BLaER1 treated with 17β-estradiol and CSF1 and Interleukin-3, amounts not matched to agents 10 nM and 100 nM (cell line): Measurements from ENCODE around the gene MECP2.

ENCODE experiments used
- H3K27ac ChIP-seq, 11 experiments: shearing (Covaris generic); formaldehyde crosslinking; 2 replicates each; pipeline ENCODE4 v1.8.1; 2022
- H3K27me3 ChIP-seq, 11 experiments: shearing (Covaris generic); formaldehyde crosslinking; 2 replicates each; pipeline ENCODE4 v1.8.1; 2022
- H3K36me3 ChIP-seq, 11 experiments: shearing (Covaris generic); formaldehyde crosslinking; 2 replicates each; pipeline ENCODE4 v1.8.1; 2022
- H3K4me1 ChIP-seq, 10 experiments: shearing (Covaris generic); formaldehyde crosslinking; 2 replicates each; pipeline ENCODE4 v1.8.1; 2022
- H3K4me2 ChIP-seq, 11 experiments: shearing (Covaris generic); formaldehyde crosslinking; 2 replicates each; pipeline ENCODE4 v1.8.1; 2022
- H3K4me3 ChIP-seq, 10 experiments: shearing (Covaris generic); formaldehyde crosslinking; 2 replicates each; pipeline ENCODE4 v1.8.1; 2022
- H3K9ac ChIP-seq, 11 experiments: shearing (Covaris generic); formaldehyde crosslinking; 2 replicates each; pipeline ENCODE4 v1.8.1; 2022
- H3K9me3 ChIP-seq, 11 experiments: shearing (Covaris generic); formaldehyde crosslinking; replicated peaks in 1 of 11; 2 replicates each; pipeline ENCODE4 v1.8.1; 2022
- H4K20me1 ChIP-seq, 11 experiments: shearing (Covaris generic); formaldehyde crosslinking; 2 replicates each; pipeline ENCODE4 v1.8.1; 2022
- Cebpa-rat ChIP-seq, 11 experiments: shearing (Covaris generic); IDR thresholded peaks; 2 replicates each; pipeline ENCODE4 v1.8.1; 2022

MECP2 gene

GRCh38 chrX:154121207-154121606 is 23.7 kb upstream of the MECP2 start:
- peaks cover 28 to 53% (median 38%) of the 10 kb centered on the region in 11 experiments for H3K9me3 ChIP-seq
- H3K4me3 ChIP-seq: no peak overlapping the region
- peaks cover 33 to 59% (median 42%) of the 10 kb centered on the region in 10 experiments for H3K4me1 ChIP-seq
- H3K27me3 ChIP-seq: peaks cover 78 to 99% (median 92%) of the 10 kb centered on the region in 11 experiments
- H3K9ac ChIP-seq: no peak overlapping the region
- H3K36me3 ChIP-seq: no peaks in the 10 kb centered on the region
- TF ChIP-seq Cebpa-rat (IDR thresholded peaks at IDR 0.05): no peak
- 0 out of 22 replicates have a peak, but pooled peaks cover 0 to 6% (median 0%) of the 10 kb centered on the region in 11 experiments for H4K20me1 ChIP-seq
- H3K4me2 ChIP-seq: peak overlapping the region in 9 of 11 experiments; percentile 64 to 73 (median 68); a peak in 16 of 22 replicates
- H3K27ac ChIP-seq: peak overlapping the region in 8 of 11 experiments; percentile 1 to 72 (median 34); a peak in 7 of 22 replicates

- Histone ChIP-seq H3K4me2 (no peak overlapping the region), H3K9ac (no peak overlapping the region), H3K9me3 (peaks cover 23 to 46% (median 32%) of the 10 kb centered on the region in 11 experiments), H4K20me1 (peaks cover 0 to 9% (median 0%) of the 10 kb centered on the region in 11 experiments; a peak in 1 of 22 replicates), H3K27me3 (peaks cover 77 to 99% (median 92%) of the 10 kb centered on the region in 11 experiments), H3K36me3 (no peaks in the 10 kb centered on the region), H3K27ac (no peak overlapping the region), H3K4me3 (no peak overlapping the region), H3K4me1 (peaks cover 33 to 54% (median 41%) of the 10 kb centered on the region in 10 experiments)
- TF ChIP-seq Cebpa-rat (IDR thresholded peaks at IDR 0.05): no peak
These were observed 23.1 kb upstream of the MECP2 start for GRCh38 chrX:154120567-154120966.

- no peak for TF ChIP-seq Cebpa-rat (IDR thresholded peaks at IDR 0.05)
- Histone ChIP-seq H3K9ac (no peak overlapping the region), H3K27me3 (peaks cover 83 to 100% (median 95%) of the 10 kb centered on the region in 11 experiments), H3K27ac (no peak overlapping the region), H3K4me2 (peak overlapping the region in 3 of 11 experiments; percentile 18 to 56 (median 54); a peak in 2 of 22 replicates), H3K4me3 (no peak overlapping the region), H3K36me3 (no peaks in the 10 kb centered on the region), H3K4me1 (peaks cover 9 to 28% (median 15%) of the 10 kb centered on the region in 10 experiments), H4K20me1 (peaks cover 0 to 12% (median 0%) of the 10 kb centered on the region in 11 experiments; a peak in 1 of 22 replicates), H3K9me3 (peaks cover 23 to 45% (median 30%) of the 10 kb centered on the region in 11 experiments)
These were observed 20.0 kb upstream of the MECP2 start for GRCh38 chrX:154117566-154117965.

- peak overlapping the region in 1 of 11 experiments; percentile 15; a peak in 1 of 22 replicates for H3K9ac ChIP-seq
- H3K27ac ChIP-seq: no peak overlapping the region
- H3K27me3 ChIP-seq: peaks cover 83 to 100% (median 95%) of the 10 kb centered on the region in 11 experiments
- no peaks in the 10 kb centered on the region for H3K36me3 ChIP-seq
- no peak for TF ChIP-seq Cebpa-rat (IDR thresholded peaks at IDR 0.05)
- no peak overlapping the region for H3K4me3 ChIP-seq
- peaks cover 0 to 18% (median 5%) of the 10 kb centered on the region in 10 experiments; a peak in 16 of 20 replicates for H3K4me1 ChIP-seq
- peak overlapping the region in 9 of 11 experiments; percentile 2 to 56 (median 11); a peak in 12 of 22 replicates for H3K4me2 ChIP-seq
- H4K20me1 ChIP-seq: peaks cover 0 to 12% (median 0%) of the 10 kb centered on the region in 11 experiments; a peak in 1 of 22 replicates
- peaks cover 23 to 45% (median 30%) of the 10 kb centered on the region in 11 experiments for H3K9me3 ChIP-seq
These were observed 19.1 kb upstream of the MECP2 start for GRCh38 chrX:154116426-154117211.

- H3K27ac ChIP-seq: no peak overlapping the region
- no peak overlapping the region for H3K4me2 ChIP-seq
- no peak for TF ChIP-seq Cebpa-rat (IDR thresholded peaks at IDR 0.05)
- no peak overlapping the region for H3K4me3 ChIP-seq
- peaks cover 0 to 12% (median 0%) of the 10 kb centered on the region in 11 experiments; a peak in 1 of 22 replicates for H4K20me1 ChIP-seq
- peaks cover 0 to 15% (median 0%) of the 10 kb centered on the region in 10 experiments; a peak in 7 of 20 replicates for H3K4me1 ChIP-seq
- H3K27me3 ChIP-seq: peaks cover 83 to 100% (median 96%) of the 10 kb centered on the region in 11 experiments
- H3K9me3 ChIP-seq: peaks cover 21 to 36% (median 27%) of the 10 kb centered on the region in 11 experiments
- H3K36me3 ChIP-seq: no peaks in the 10 kb centered on the region
- H3K9ac ChIP-seq: no peak overlapping the region
These were observed 18.2 kb upstream of the MECP2 start for GRCh38 chrX:154115750-154116149.

- Histone ChIP-seq H3K9ac (no peak overlapping the region), H3K27me3 (peaks cover 88 to 100% (median 97%) of the 10 kb centered on the region in 11 experiments), H3K4me1 (peaks cover 0 to 15% (median 0%) of the 10 kb centered on the region in 10 experiments; a peak in 7 of 20 replicates), H3K27ac (no peak overlapping the region), H3K4me2 (no peak overlapping the region), H3K4me3 (no peak overlapping the region), H3K9me3 (peaks cover 14 to 33% (median 20%) of the 10 kb centered on the region in 11 experiments), H4K20me1 (peaks cover 0 to 12% (median 0%) of the 10 kb centered on the region in 11 experiments; a peak in 1 of 22 replicates), H3K36me3 (no peaks in the 10 kb centered on the region)
- no peak for TF ChIP-seq Cebpa-rat (IDR thresholded peaks at IDR 0.05)
These were observed 17.6 kb upstream of the MECP2 start for GRCh38 chrX:154115071-154115470.

GRCh38 chrX:154114652-154115051 is 17.1 kb upstream of the MECP2 start:
- peaks cover 88 to 100% (median 97%) of the 10 kb centered on the region in 11 experiments for H3K27me3 ChIP-seq
- no peak overlapping the region for H3K4me3 ChIP-seq
- no peaks in the 10 kb centered on the region for H3K36me3 ChIP-seq
- H4K20me1 ChIP-seq: peaks cover 0 to 12% (median 0%) of the 10 kb centered on the region in 11 experiments; a peak in 1 of 22 replicates
- no peak overlapping the region for H3K27ac ChIP-seq
- H3K4me2 ChIP-seq: no peak overlapping the region
- no peak for TF ChIP-seq Cebpa-rat (IDR thresholded peaks at IDR 0.05)
- peaks cover 0 to 15% (median 0%) of the 10 kb centered on the region in 10 experiments; a peak in 7 of 20 replicates for H3K4me1 ChIP-seq
- peaks cover 10 to 33% (median 16%) of the 10 kb centered on the region in 11 experiments for H3K9me3 ChIP-seq
- no peak overlapping the region for H3K9ac ChIP-seq

- H3K4me3 ChIP-seq: no peak overlapping the region
- no peaks in the 10 kb centered on the region for H3K36me3 ChIP-seq
- peaks cover 0 to 12% (median 0%) of the 10 kb centered on the region in 11 experiments; a peak in 1 of 22 replicates for H4K20me1 ChIP-seq
- no peak overlapping the region for H3K27ac ChIP-seq
- peaks cover 91 to 100% (median 99%) of the 10 kb centered on the region in 11 experiments for H3K27me3 ChIP-seq
- H3K9me3 ChIP-seq: peaks cover 9 to 29% (median 15%) of the 10 kb centered on the region in 11 experiments; a peak in 21 of 22 replicates
- H3K4me1 ChIP-seq: peaks cover 0 to 15% (median 0%) of the 10 kb centered on the region in 10 experiments; a peak in 7 of 20 replicates
- no peak for TF ChIP-seq Cebpa-rat (IDR thresholded peaks at IDR 0.05)
- no peak overlapping the region for H3K4me2 ChIP-seq
- H3K9ac ChIP-seq: no peak overlapping the region
These were observed 16.2 kb upstream of the MECP2 start for GRCh38 chrX:154113729-154114128.
